Muscle of arm (tissue), 12 donors: ENCODE measurements around the gene CDT1. TPM values are rescaled to one million over a fixed set of nuclear protein-coding genes. Genes with fewer than 3 reads are reported as not detected.

Experiments used
- DNase-seq: peaks from one replicate; pipeline ENCODE4 v3.0.0-alpha.2; 2013
- polyA plus RNA-seq, 12 donors: library from polyadenylated mRNA; unstranded; fragments of 120-200 nt; gene quantifications; one replicate each; pipeline ENCODE4 v1.2.1, GENCODE V29; 2013; ENCODE audit not compliant: insufficient read length in 12 of 12

The CDT1 gene
- polyA plus RNA-seq, 12 donors, result 4.5 to 26.0 (median 6.3) TPM; not detected in 1

DNA sequence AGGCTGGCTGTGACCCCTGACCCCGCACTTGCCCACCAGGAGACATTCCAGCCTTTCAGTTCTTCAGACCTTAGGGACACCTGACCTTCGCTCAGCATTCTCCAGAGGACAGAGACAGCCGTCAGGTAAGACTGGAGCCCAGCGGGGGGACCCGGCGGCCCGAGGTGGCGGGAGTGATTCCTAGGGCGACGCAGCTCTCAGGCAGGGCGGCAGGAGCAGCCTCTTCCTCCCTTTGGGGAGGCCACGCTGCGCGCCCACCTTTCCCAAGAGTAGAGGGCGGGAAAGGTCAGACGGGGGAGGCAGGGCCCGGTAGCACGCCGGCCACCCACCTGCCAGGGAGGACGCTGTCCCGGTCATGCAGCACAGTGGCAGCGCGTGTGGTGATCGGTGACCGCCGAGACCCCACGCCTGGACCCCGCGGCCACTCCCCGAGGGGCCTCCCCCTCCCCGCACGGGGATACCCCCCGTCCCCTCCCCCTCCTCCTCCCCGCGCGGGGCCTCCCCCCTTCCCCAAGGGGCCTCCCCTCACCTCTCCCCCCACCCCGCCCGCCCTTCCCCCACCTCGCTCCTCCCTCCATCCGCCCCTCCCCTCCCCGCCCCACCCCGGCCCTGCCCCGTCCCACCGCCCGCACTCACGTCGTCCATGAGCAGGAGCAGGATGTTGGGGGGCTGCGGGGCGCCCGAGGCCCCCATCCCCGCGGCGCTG, 52.7 kb downstream of the CDT1 start:
- no peak for DNase-seq

DNA sequence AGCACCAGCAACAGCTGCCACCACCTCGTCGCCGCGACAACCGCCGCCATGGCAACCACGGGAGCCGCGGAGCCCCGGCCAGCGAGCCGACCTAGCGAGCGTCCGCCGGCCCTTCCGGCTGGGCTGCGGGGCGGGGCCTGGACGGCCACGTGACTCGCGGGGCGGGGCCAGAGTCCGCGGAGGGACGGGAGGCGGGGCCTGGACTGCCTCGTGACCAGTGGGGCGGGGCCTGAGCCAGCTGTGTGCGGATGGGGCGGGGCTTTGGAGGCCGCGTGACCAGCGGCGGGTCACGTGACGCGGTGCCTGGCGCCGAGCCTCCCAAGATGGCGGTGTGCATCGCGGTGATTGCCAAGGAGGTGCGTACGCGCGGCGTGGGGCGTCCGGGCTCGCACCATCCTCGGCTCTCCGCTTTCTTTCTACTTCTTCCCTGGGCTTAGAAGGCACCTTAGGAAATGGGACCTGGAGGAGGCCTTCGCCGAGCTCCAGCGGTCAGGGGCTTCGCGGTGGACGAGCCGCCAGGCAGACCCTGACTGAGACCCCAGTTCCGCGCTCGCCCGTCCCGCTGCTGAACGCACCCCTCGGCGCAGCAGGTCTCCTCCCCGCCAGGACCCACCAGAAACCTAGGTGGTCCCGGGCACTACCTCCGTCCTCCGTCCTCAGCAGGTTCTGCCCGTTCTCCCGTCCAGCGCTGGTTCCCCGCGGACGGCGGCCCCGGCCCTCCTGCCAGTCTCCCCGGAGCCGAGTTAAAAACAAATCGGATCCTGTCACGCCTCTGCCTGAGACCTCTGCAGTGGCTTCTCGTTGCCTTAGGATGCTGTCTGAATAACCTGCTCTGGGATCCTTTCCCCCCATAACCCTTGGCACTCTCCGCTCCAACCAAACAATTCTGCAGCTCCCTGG, 53.5 kb downstream of the CDT1 start, which contains the start of the genes GALNS and TRAPPC2L:
Gene GALNS (minus strand): TSS at position 120 of the 900 bp plus-strand sequence. CDS start 70 bp downstream, at position 50.
Gene TRAPPC2L (plus strand): TSS at position 300 of the 900 bp plus-strand sequence. CDS start 24 bp downstream, at position 324.
- DNase-seq, result peak; percentile 97

DNA sequence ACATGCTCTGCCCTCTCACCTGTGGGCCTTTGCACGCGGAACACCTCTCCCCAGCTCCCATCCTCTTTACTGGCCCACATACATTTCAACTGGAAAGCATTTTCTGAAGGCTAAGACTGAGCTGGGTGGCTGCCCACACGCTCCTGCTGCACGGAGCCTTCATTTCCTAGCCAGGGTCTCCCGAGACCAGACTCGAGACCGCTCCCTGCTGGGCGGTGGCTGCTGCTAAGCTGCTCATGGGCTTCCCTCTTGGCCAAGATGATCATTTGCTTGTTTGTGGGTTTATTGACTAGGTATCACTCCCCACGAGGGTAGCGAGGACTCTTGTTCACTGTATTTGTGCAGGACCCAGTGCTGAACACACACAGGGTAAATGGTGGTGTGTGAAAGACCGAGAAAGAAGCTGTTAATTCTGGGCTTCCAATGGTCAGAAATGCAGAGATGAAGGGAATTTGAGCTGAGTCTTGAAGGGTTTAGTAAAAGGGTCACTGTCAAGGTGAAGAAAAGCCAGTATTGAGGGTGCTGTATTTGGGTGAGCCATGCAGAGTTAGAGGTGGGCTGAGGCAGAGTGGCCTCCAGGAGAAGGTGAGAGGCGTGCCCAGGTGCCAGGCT, 54.2 kb downstream of the CDT1 start:
- peak; percentile 53 for DNase-seq

Other genes starting within 250 kb of the CDT1 start
- gene ZC3H18, start 233.4 kb upstream of the CDT1 start, polyA plus RNA-seq, result 10 to 100 TPM in 11 of 12 donors, not detected in 1; 21.4 to 54.4 (median 25.0) TPM
- gene IL17C, start 165.2 kb upstream of the CDT1 start, polyA plus RNA-seq, result not detected
- gene CYBA, start 152.7 kb upstream of the CDT1 start, polyA plus RNA-seq, result 10 to 100 TPM in 11 of 12 donors, not detected in 1; 19.5 to 60.4 (median 30.6) TPM
- gene MVD, start 140.7 kb upstream of the CDT1 start, polyA plus RNA-seq, result 10 to 100 TPM in 11 of 12 donors, not detected in 1; 18.2 to 35.2 (median 24.3) TPM
- gene SNAI3, start 117.3 kb upstream of the CDT1 start, polyA plus RNA-seq, result 1 to 10 TPM in 10 of 12 donors, not detected in 2; 3.6 to 8.6 (median 6.6) TPM
- gene RNF166, start 97.4 kb upstream of the CDT1 start, polyA plus RNA-seq, result 10 to 100 TPM in 10 of 12 donors, not detected in 2; 11.5 to 26.9 (median 16.3) TPM
- gene CTU2, start 97.3 kb upstream of the CDT1 start, polyA plus RNA-seq, result 10 to 100 TPM in 5 of 12 donors, 1 to 10 TPM in 5, not detected in 2; 8.5 to 13.1 (median 10.1) TPM
- gene PIEZO1, start 18.6 kb upstream of the CDT1 start, polyA plus RNA-seq, result 10 to 100 TPM in 11 of 12 donors, not detected in 1; 36.1 to 78.2 (median 48.2) TPM
- gene APRT, start 8.1 kb downstream of the CDT1 start, polyA plus RNA-seq, result 10 to 100 TPM in 11 of 12 donors, not detected in 1; 45.8 to 73.6 (median 56.0) TPM
- 10 to 100 TPM in 11 of 12 donors, not detected in 1; 11.2 to 35.2 (median 18.8) TPM for gene GALNS, start 53.2 kb downstream of the CDT1 start, polyA plus RNA-seq
- 10 to 100 TPM in 11 of 12 donors, not detected in 1; 30.6 to 57.5 (median 50.9) TPM for gene TRAPPC2L, start 53.3 kb downstream of the CDT1 start, polyA plus RNA-seq
- under 1 TPM in 1 of 12 donors, not detected in 11; 0.47 TPM for gene PABPN1L, start 62.9 kb downstream of the CDT1 start, polyA plus RNA-seq
- 10 to 100 TPM in 11 of 12 donors, not detected in 1; 11.6 to 27.0 (median 15.8) TPM for gene CBFA2T3, start 173.4 kb downstream of the CDT1 start, polyA plus RNA-seq